K562 (cell line): ENCODE data around the gene SRD5A1.

ENCODE experiments used
- CHD1 ChIP-seq: fragments of 200-600 bp; sonication (generic); IDR thresholded peaks from one replicate; pipeline ENCODE4 v1.6.1; 2012; ENCODE audit warnings: mild to moderate bottlenecking, moderate library complexity, low read length, inconsistent platforms
- E2F4 ChIP-seq: sonication (generic); formaldehyde crosslinking; IDR thresholded peaks from 2 replicates; pipeline ENCODE4 v1.8.0; 2022; ENCODE audit warnings: mild to moderate bottlenecking, low read depth, missing genetic modification reagents
- IFI16 ChIP-seq: fragments of 250-450 bp; sonication (Bioruptor Pico); IDR thresholded peaks from 2 replicates; pipeline ENCODE4 v2.1.2; 2022; ENCODE audit warnings: mild to moderate bottlenecking, inconsistent platforms
- KAT7 ChIP-seq: sonication (generic); formaldehyde crosslinking; IDR thresholded peaks from 2 replicates; pipeline ENCODE4 v1.8.0; 2022; ENCODE audit warnings: missing genetic modification reagents, mild to moderate bottlenecking, borderline replicate concordance
- MXI1 ChIP-seq: IDR thresholded peaks from 2 replicates; pipeline ENCODE4 v1.6.1; 2011; ENCODE audit warnings: low read depth, mild to moderate bottlenecking, improper control_type of control experiment, low read length
- NFRKB ChIP-seq: fragments of 450-650 bp; IDR thresholded peaks from 2 replicates; pipeline ENCODE4 v1.6.1; 2016; ENCODE audit warnings: low read depth
- TARDBP ChIP-seq: fragments of 450-650 bp; IDR thresholded peaks from 2 replicates; pipeline ENCODE4 v1.6.1; 2016
- TFAM ChIP-seq: fragments of 250-450 bp; sonication (Bioruptor Pico); conservative IDR thresholded peaks from 2 replicates; pipeline ENCODE4 v1.5.0; 2021; ENCODE audit warnings: mild to moderate bottlenecking, moderate library complexity
- ZBTB8A ChIP-seq: fragments of 450-650 bp; IDR thresholded peaks from 2 replicates; pipeline ENCODE4 v1.6.1; 2018; ENCODE audit warnings: mild to moderate bottlenecking, moderate library complexity; ENCODE audit not compliant: partially characterized antibody
- ZNF121 ChIP-seq: sonication (generic); formaldehyde crosslinking; conservative IDR thresholded peaks from 2 replicates; pipeline ENCODE4 v1.8.0; 2022; ENCODE audit warnings: missing genetic modification reagents
- ZSCAN29 ChIP-seq: fragments of 450-650 bp; IDR thresholded peaks from 2 replicates; pipeline ENCODE4 v1.6.1; 2017

- TF ChIP-seq TARDBP = no peak
- no peak for TF ChIP-seq MXI1
- no peak for TF ChIP-seq ZNF121 (CRISPR knock-in tag)
- no peak for TF ChIP-seq ZBTB8A
- TF ChIP-seq TFAM (CRISPR knock-in tag) = no peak
- no peak for TF ChIP-seq ZSCAN29
- no peak for TF ChIP-seq KAT7
- no peak for TF ChIP-seq NFRKB
- no peak for TF ChIP-seq CHD1
- TF ChIP-seq IFI16 = no peak
- TF ChIP-seq E2F4 (CRISPR knock-in tag) = no peak
These were observed 50.0 kb downstream of the SRD5A1 start for GRCh38 chr5:6683241-6683640.
